Stimulated activated CD4-positive, alpha-beta T cell treated with anti-CD3 and anti-CD28 coated beads, Interleukin-15, amount 100 ng/mL, for 48 hours (primary cell): ENCODE measurements around the gene FAM222B.
A peak's percentile ranks its signal among the peaks of the same experiment; 100 is the strongest.
"Not testable (repeated sequence)": the region's sequence is repeated elsewhere in the genome, so short reads cannot be mapped to it uniquely, and the experiment has no call there.

Source experiments
- DNase-seq, 2 donors: peaks; one replicate each; pipeline ENCODE4 v3.0.0-alpha.2; 2020; ENCODE audit warnings: low read depth in 2 of 2

The FAM222B gene, protein sequence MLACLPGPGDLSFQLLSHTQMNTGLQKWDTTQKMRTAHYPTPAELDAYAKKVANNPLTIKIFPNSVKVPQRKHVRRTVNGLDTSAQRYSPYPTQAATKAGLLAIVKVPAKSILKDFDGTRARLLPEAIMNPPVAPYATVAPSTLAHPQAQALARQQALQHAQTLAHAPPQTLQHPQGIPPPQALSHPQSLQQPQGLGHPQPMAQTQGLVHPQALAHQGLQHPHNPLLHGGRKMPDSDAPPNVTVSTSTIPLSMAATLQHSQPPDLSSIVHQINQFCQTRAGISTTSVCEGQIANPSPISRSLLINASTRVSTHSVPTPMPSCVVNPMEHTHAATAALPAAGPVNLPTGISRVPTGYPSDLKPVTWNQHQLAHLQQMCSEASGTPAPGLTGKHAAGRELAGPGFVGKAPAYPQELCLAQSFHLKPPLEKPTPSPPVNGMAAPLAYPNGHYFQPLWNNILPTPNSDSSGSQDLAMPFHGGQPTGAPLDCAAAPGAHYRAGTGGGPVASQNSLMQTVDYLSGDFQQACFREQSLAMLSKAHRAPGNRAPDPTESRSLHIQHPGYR

GRCh38 chr17:28842282-28843012 is at the start of gene FAM222B:
Gene FAM222B (minus strand): TSS chr17:28842790. CDS start chr17:28766667, 76,123 bp downstream.
- peak; percentile 75 to 81 for DNase-seq

GRCh38 chr17:28892024-28892423 is 49.4 kb upstream of the FAM222B start:
- DNase-seq: no peak

DNA sequence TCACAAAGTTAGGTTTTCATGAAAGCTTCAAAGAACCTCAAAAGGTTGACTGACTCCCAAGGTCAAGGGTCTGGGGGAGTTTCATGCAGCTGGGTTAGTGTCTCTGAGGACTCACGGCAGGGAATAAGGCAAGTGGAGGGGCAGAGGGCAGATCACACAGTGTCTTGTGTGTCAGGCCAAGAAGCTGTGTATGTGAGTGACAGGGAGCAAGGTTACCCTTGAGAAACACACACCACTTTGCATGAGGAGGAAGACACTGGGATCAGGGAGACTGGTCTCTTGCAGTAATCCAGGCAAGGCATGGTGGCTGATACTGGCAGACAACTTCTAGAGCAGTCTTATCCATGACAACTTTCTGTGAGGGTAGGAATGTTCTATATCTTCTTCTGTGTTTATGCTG is 48.6 kb upstream of the FAM222B start:
- DNase-seq: no peak

DNA sequence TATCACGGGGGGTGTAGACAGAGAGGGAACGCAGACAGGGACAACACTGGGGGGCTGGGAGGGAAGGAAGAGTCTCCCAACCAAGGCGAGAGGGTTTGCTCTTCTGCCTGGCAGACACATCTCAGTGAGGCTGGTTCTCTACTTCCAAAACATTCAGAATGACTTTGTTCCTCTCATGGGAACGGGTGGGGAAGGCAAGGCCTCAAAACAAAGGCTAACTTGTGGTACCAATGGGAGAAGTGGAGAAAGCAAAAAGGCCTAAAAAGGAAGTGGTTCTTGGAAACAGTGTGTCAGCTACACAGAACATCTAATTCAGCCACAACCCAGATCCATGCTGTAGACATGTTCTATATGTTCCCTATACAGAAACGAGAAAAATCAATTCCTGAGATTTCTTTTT is 47.4 kb upstream of the FAM222B start:
- DNase-seq: no peak

DNA sequence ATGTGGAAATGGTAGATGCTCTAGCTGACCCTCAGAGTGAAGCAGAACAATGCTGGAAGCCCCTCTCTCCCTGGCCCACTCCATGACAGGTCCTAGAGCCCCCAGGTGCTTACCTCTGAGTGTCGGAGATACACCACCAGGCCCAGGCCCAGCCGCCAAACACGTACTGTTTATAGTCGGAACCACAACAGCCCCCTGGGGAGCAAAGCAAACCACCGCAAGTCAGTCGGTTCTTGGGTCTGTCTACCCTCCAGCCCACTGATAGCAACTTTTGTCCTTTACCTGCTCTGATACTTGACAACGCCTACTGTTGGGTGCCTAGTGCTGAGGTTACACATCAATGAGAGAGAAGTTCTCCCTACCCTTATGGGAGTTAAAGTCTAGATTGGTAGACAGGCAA is 46.2 kb upstream of the FAM222B start:
- no peak for DNase-seq

GRCh38 chr17:28887871-28888471 is 45.4 kb upstream of the FAM222B start:
- DNase-seq: no peak

DNA sequence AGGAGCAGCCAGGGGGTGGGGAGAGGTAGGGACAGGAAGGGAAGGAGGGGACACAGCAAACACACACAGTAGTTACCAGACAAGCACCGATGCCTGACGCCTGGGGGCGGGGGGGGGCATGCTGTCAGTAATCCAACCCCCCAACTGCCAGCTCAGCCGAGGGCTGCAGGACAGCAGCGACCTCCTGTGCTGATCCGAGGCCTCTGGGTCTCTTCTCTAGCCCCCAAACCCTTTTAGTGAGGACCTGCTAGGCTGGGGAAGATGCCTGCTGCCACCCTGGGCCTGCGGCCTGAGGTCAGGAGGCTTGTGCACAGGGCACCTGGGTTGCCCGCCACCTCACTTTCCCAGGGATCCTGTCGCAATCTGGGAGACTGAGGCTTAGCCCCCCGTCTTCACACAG is 43.4 kb upstream of the FAM222B start:
- no peak for DNase-seq

- no peak for DNase-seq
Observed at GRCh38 chr17:28885363-28885762, 42.8 kb upstream of the FAM222B start.

DNA sequence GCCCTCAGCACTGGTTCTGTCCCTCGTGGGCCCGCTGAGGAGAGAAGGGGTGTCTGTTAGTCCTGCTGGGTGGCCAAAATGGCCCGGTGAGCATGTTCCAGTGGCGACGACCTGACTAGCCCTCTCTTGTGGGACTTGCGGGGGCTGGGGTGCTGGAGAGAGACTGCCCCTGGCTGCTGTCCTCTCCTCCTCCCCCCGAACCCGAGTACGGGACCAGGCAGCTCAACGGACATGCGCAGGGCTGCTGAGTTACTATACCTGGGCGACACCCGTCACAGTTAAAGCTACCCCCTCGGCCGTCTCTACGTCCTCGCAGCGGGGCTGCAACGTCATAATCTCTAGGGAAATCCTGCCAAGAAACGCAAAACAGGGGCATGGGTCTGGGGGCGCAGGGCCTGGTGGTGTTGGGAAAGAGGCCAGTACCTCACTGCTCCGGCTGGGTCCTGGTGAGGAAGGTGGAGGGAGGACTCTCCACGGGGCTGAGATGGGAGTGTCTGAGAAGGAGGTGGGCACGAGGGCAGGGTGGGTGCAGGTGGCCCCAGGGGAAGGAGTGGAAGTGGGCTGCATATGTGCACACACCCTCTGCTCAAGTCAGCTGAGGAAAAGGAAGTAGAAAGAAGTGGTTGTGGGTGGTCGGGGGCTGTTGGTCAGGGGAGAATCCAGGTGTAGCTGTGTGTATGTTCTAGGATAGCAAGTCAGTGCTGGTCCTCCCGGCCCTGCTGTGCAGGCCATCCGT is 41.5 kb upstream of the FAM222B start:
- DNase-seq: no peak

GRCh38 chr17:28882154-28882895 is 39.7 kb upstream of the FAM222B start:
- no peak for DNase-seq

- DNase-seq: no peak
Observed at GRCh38 chr17:28881533-28882056, 39.0 kb upstream of the FAM222B start.

DNA sequence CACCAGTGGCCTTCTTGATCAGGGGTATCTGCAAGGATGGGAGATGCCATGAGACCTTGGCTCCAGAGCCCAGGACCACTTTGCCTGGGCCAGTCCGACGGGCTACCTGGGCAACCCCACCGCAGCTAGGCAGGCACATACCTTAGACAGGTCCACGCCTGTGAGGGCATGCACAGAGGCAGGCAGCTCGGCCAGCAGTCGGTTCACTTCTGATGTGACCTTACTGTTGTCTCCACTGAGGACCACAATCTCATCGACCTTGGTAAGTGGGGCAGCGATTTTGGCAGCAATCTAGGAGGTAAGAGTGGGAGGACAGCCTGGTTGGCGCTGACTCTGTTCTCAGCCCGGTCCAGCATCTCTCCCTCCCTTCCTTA is 38.0 kb upstream of the FAM222B start:
- DNase-seq: no peak

DNA sequence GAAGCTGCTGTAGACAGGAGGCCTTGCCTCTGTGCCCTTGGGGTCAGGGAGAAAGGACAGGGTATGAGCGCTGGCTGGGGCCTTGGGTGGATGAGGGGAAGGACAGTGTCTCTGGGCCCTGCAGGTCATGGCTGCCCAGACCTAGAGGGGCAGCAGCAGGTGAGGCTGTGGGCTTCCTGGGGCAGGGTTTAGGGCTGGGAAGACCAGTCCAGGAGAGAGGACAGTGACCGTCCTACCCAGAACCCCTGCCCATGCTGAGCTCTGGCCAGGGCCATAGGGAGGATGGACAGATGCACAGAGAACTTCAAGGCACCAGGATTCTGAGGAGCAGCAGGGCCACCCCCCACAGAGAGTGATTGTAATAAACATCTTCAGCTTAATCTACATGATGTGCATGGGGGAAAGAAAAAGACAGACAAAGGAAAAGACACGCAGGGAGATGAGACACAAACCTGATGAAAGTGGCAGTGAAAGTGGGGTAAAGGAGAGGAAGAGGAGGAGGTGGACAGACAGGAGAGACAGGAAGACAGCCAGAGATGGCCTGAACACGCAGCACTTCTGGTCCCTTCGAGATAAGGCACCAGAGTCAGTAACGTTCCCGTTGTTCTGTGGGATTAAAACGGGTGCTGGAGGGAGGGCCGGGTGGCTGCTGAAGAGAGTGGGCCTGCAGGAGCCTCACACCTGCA is 37.4 kb upstream of the FAM222B start:
- no peak for DNase-seq

DNA sequence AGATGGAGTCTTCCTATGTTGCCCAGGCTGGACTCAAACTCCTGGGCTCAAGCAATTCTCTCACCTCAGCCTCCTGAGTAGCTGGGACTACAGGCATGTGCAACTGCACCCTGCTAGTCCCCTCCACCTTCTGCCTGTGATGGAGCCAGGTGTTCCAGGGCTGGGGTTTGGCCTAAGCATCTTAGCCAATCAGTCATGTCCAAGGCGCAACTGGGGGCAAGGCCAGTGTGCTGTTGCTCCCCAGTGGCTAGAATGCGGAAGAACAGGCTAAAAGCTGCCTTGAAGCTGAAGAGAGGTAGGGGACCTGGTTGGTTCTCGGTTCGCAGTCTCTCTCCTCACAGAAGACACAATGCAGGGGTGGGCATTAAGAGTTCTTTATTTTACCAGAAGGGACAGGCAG is 36.4 kb upstream of the FAM222B start:
- no peak for DNase-seq

- DNase-seq: no peak
Observed at GRCh38 chr17:28878158-28878910, 35.7 kb upstream of the FAM222B start.

DNA sequence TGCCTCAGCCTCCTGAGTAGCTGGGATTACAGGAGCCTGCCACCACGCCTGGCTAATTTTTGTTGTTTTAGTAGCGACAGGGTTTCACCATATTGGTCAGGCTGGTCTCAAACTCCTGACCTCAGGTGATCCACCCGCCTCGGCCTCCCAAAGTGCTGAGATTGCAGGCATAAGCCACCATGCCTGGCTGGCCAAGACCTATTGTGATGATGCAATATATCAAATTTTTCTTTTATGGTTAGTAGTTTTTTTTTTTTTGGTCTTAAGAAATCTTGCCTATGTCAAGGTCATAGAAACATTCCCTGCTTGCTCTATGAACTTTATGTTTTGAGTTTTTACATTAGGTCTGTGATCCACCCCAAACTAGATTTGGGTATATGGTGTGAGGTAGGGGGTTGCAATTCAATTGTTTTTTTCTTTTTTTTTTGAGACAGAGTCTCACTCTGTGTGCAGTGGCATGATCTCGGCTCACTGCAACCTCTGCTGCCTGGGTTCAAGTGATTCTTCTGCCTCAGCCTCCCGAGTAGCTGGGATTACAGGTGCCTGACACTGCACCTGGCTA is 34.6 kb upstream of the FAM222B start:
- not testable (repeated sequence) for DNase-seq

DNA sequence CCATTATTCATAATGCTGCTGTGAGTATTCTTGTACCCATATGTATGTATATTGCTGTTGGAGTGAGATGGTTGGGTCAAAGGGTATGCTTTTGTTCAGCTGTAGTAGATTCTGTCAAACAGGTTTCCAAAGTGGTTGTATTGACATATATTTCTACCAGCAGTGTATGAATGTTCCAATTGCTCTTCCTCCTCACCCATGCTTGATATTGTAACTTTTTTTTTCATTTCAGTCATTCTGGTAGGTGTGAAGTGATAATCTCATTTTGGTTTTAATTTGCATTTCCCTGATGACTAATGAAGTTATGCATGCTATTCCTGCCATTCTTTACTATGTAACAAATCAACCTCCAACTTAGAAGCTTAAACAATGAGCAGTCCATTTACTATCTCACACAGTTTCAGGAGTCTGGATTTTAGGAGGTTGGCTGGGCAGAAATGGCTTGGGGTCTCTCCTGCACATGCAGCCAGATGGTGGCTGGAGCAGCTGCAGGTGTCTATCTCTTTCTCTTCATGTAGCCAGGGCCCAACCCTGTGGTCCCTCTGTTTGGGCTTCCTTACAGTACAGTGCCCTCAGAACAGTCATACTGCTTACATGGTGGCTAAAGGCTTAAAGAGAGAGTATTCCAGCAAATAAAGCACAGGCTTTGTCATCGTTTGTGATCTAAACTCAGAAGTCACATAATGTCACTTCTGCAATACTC is 33.4 kb upstream of the FAM222B start:
- no peak for DNase-seq

DNA sequence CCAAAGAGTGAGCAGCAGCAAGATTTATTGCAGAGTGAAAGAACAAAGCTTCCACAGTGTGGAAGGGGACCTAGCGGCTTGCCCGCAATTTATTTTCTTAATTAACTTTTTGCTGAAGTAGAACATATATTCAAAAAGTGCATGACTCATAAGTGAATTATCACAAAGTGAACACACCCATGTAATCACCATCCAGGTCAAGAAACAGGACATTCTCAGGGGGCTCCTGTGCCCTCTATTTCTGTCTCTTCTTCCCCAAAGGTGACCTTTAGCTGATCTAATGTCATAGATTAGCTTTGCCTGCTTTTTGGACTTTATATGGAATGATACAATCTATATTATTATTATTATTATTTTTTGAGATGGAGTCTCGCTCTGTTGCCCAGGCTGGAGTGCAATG is 32.2 kb upstream of the FAM222B start:
- DNase-seq: no peak

GRCh38 chr17:28873839-28874238 is 31.2 kb upstream of the FAM222B start:
- DNase-seq: no peak
